Stimulated activated CD4-positive, alpha-beta T cell treated with anti-CD3 and anti-CD28 coated beads, Interleukin-2, amount 100 ng/mL, for 24 hours (primary cell): Measurements from ENCODE around the gene PIERCE2.
"Not testable (repeated sequence)": the region's sequence is repeated elsewhere in the genome, so short reads cannot be mapped to it uniquely, and the experiment has no call there.

Source experiments
- DNase-seq, 2 donors: peaks; one replicate each; pipeline ENCODE4 v3.0.0-alpha.2; 2020

The PIERCE2 gene

GRCh38 chr15:55408012-55408928, at the start of gene PIERCE2, which contains the start of gene CCPG1:
PIERCE2 (plus strand) TSS chr15:55408495; CDS start chr15:55408769, 274 bp downstream.
CCPG1 (minus strand) TSS chr15:55408359; CDS start chr15:55389424, 18,935 bp downstream.
- peak; percentile 86 to 90 for DNase-seq

DNA sequence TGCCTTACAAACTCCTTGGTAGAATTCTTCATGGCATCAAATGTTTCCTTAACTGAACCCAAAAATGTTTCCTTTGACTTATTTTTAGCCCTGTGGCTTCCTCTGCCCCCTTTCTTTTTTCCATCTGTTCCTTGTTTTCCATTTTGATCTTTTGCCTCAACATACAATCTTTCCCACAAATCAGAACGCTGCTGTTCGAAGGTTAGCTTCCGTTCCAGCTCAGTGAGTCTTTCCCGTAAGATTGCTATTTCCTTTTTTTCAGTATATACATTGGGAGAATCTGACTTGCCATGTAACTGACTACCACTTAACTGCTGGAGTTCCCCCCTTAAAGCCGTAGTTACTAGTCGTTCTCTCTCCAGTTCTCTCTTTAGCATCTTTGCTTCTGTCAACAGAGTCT, 48.0 kb upstream of the PIERCE2 start:
- no peak for DNase-seq

DNA sequence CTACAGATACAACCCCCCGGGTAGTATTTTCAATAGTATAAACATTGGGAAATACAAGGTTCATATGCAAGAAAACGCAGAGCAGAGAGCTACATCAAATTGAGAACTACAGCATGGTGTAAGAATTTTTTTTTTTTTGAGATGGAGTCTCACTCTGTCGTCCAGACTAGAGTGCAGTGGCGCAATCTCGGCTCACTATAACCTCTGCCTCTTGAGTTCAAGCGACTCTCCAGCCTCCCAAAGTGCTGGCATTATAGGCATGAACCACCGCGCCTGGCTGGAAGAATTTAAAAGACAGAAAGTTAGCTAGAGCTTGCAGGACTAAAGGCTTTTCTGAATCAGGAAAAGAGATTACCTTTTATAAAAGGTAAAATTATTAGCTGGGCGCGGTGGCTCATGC, 47.2 kb upstream of the PIERCE2 start:
- DNase-seq: no peak

DNA sequence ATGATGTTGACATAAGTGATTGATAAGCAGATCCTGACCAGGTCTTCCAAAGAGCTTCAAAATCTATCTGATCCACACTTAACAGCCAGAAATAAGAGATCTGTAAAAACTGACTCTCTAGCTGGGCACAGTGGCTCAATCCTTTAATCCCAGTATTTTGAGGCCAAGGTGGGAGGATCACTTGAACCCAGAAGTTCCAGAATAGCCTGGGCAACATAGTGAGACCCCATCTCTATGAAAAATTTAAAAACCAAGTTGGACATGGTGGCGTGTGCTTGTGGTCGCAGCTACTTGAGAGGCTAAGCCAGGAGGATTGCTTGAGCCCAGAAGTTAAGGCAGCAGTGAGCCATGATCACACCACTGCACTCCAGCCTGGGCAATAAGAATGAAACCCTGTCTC, 45.7 kb upstream of the PIERCE2 start:
- no peak for DNase-seq

GRCh38 chr15:55366981-55367380, 41.3 kb upstream of the PIERCE2 start:
- no peak for DNase-seq

DNA sequence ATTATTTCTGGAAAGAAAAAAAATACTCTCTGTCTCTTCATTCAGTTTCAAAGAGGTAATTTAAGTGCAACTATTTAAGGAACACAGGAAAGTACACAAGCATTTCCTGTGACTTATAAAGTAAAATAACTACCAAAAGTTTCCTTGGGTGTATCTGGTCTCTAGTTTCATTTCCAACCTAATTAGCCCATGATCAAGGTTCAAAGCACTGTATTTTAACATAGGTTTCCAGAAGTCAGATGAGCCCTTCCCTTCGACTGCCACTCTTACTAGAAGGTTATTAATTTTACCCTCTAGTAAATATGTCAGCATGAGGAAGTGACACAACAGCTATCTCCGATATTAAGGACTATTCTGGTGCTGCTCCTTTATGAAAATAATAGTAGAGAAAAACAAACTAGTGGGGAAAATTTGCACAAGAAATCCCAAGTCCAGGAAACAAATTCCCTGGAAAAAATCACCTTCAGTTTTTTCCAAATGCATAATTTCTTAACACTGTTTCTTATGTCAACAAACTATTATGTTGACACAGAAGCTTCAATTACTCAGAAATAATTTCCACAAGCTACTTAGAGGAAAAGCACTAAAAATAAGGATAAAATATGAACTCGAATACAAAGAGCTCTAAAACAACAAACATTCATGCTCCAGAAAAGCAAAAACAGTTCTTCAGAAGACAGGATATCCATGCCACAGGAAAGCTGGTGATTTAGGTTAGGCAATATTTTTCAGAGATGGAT, 35.4 kb upstream of the PIERCE2 start:
- no peak for DNase-seq

DNA sequence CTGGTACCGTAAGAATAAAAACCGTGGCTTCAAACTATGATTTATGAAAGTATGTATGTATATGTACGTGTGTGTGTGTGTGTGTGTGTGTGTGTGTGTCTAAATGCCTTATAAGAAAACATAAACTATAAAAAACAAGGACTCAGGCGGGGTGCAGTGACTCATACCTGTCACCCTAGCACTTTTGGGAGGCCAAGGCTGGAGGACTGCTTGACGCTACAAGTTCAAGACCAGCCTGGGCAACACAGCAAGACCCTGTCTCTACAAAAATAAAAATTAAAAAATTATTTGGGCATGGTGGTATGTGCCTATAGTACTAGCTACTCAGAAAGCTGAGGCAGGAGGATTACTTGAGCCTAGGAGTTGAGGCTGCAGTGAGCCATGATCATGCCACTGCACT, 29.2 kb upstream of the PIERCE2 start:
- DNase-seq: no peak

DNA sequence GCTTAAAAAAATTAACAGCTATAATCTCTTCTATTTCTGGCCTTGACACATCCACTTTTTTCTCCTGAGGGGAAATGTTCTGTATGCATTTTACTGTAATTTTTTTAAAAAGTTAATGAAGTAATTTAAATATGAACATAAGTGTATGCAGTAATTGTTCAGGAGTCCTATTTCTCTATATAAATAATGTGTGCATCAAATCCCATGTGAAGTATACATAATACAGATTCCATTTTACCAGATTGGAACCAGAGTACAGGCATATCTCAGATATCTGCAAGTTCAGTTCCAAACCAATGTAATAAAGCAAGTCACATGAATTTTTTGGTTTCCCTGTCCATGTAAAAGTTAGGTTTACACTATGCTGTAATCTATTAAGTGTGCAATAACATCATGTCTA, 26.7 kb upstream of the PIERCE2 start:
- DNase-seq: no peak

GRCh38 chr15:55383687-55384086, 24.6 kb upstream of the PIERCE2 start:
- no peak for DNase-seq

- DNase-seq: no peak
These were observed 21.3 kb upstream of the PIERCE2 start for GRCh38 chr15:55387027-55387426.

DNA sequence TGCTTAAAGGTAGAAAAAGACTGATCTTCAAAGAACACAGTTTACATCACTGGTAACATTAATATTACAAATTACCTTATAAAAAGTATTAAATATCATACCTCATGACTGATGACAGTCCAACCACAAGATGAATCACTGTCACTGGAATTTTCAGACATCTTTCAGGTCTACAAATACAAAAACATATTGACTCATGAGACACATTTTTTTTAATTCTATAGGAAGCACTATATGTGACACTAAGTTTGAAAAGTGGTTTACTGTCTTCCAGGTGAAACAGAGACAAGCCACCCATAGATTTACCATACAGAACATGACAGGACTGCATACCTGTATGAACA, 19.1 kb upstream of the PIERCE2 start:
- DNase-seq: no peak

- no peak for DNase-seq
These were observed 13.6 kb upstream of the PIERCE2 start for GRCh38 chr15:55394694-55395093.

- DNase-seq: no peak
These were observed 10.1 kb upstream of the PIERCE2 start for GRCh38 chr15:55398243-55398642.

- not testable (repeated sequence) for DNase-seq
These were observed 8.2 kb upstream of the PIERCE2 start for GRCh38 chr15:55400050-55400449.

DNA sequence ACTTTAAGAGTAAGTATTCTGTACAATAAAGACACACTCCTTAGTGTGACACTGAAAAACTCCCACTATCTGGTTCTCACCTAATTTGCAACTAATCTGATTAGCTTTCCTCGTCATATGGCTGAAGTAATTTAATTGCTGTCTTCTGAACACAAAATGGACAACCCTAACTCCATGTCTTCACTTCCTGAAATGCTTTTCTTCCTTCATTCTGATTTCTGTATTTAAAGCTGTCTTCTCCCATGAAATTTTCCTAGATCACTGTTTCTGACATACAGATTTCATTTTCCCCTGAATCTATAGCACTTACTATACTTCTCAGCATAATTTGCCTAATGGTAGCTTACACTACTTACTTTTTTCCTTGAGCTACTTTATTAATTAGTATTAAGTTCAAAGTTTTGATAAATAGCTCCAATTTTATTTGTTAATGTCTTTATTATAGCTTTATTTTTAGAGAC, 6.5 kb upstream of the PIERCE2 start:
- no peak for DNase-seq

DNA sequence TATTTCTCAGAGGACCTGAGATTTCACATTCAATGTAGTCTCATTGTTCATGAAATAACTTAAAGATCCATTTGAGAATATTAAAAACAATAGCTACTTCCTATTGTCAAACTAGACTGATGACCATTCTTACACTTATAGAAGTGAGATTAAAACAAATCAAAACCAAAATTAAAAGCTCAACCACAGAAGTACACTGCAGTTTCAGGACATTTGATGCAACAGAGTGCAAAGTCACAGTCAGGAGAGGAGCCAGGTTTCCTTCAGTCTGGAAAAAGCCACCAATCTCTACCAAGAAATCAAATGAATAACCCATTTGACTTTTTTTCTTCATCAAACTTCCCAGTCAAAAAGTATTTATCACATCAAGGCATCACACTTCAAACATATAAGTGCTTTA, 5.6 kb upstream of the PIERCE2 start:
- no peak for DNase-seq

- no peak for DNase-seq
These were observed 4.8 kb upstream of the PIERCE2 start for GRCh38 chr15:55403531-55403930.

- DNase-seq: no peak
These were observed 740 bp upstream of the PIERCE2 start for GRCh38 chr15:55407498-55408011.

- not testable (repeated sequence) for DNase-seq
These were observed 681 bp downstream of the PIERCE2 start for GRCh38 chr15:55408976-55409375.

- not testable (repeated sequence) for DNase-seq
These were observed 9.4 kb downstream of the PIERCE2 start for GRCh38 chr15:55417678-55418077.

DNA sequence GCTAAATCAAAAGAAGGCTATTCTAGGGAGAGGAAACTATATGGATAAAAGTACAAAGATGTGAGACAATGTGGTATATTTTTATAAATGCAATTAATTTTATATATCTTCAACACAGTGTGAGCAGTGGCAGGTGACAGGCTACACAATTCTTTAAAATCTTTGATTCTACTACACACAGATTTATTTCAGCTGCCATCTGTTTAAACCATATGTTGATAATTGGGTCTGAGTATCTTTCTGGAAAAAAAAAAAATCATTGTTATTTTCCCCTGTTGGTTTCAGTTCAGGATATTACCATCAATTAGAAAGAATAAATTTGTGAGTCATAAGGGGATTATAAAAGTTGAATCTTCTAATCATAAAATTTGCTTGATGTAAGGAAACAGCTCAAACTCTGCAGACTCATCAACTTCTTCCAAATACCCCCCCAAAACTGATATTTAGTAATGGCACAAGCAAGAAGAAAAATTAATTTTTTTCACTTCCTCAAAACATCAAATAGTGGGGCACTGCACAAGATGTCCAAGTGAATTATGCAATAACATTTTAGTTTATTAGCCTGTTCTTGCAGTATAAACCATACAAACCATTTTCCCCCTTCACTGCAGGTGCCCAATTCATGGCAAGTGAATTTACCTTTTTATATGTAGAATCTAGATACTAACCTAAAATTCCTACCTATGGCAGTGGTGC, 12.0 kb downstream of the PIERCE2 start:
- no peak for DNase-seq

DNA sequence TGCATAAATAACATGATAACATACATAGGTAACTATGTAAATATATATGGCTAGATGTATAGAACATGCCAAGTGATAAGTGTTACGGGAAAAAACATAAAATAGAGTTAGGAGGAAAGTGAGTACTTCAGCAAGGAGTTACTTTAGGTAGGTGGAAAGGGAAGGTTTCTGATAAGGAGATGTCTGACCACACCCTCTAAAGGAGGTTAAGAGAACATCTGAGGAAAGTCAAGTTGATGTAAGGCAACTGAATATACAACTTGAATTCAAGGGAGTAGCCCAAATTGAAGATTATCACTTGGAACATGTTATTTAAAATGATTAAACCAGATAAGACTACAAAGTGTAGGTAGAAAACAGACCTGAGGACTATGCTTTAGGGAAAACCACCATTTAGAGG, 13.8 kb downstream of the PIERCE2 start:
- DNase-seq: no peak
